BLaER1 (cell line): ENCODE data around the gene RCOR2.

Experiments used
- H3K27ac ChIP-seq: shearing (Covaris generic); formaldehyde crosslinking; 2 replicates; pipeline ENCODE4 v1.8.1; 2022
- H3K27me3 ChIP-seq: shearing (Covaris generic); formaldehyde crosslinking; 2 replicates; pipeline ENCODE4 v1.8.1; 2022
- H3K36me3 ChIP-seq: shearing (Covaris generic); formaldehyde crosslinking; 2 replicates; pipeline ENCODE4 v1.8.1; 2022
- H3K4me1 ChIP-seq: shearing (Covaris generic); formaldehyde crosslinking; 2 replicates; pipeline ENCODE4 v1.8.1; 2022
- H3K4me2 ChIP-seq: shearing (Covaris generic); formaldehyde crosslinking; 2 replicates; pipeline ENCODE4 v1.8.1; 2022
- H3K4me3 ChIP-seq: shearing (Covaris generic); formaldehyde crosslinking; 2 replicates; pipeline ENCODE4 v1.8.1; 2022
- H3K9ac ChIP-seq: shearing (Covaris generic); formaldehyde crosslinking; 2 replicates; pipeline ENCODE4 v1.8.1; 2022
- H3K9me3 ChIP-seq: shearing (Covaris generic); formaldehyde crosslinking; 2 replicates; pipeline ENCODE4 v1.8.1; 2022
- H4K20me1 ChIP-seq: shearing (Covaris generic); formaldehyde crosslinking; 2 replicates; pipeline ENCODE4 v1.8.1; 2022
- Cebpa-rat ChIP-seq: shearing (Covaris generic); IDR thresholded peaks from 2 replicates; pipeline ENCODE4 v1.8.1; 2022

RCOR2 gene

GRCh38 chr11:63929616-63930015 is 12.7 kb upstream of the RCOR2 start:
- Histone ChIP-seq H3K27me3 (no peaks in the 10 kb centered on the region), H3K36me3 (no peaks in the 10 kb centered on the region), H3K9me3 (no peaks in the 10 kb centered on the region), H3K9ac (no peak overlapping the region), H3K4me3 (no peak overlapping the region), H3K4me2 (no peak overlapping the region), H4K20me1 (no peaks in the 10 kb centered on the region), H3K4me1 (peaks cover 24% of the 10 kb centered on the region), H3K27ac (no peak overlapping the region)
- no peak for TF ChIP-seq Cebpa-rat

GRCh38 chr11:63923319-63923718 is 6.4 kb upstream of the RCOR2 start:
- Histone ChIP-seq H4K20me1 (no peaks in the 10 kb centered on the region), H3K36me3 (no peaks in the 10 kb centered on the region), H3K4me1 (peaks cover 30% of the 10 kb centered on the region), H3K27ac (no peak overlapping the region), H3K4me2 (no peak overlapping the region), H3K9me3 (no peaks in the 10 kb centered on the region), H3K27me3 (no peaks in the 10 kb centered on the region), H3K4me3 (no peak overlapping the region), H3K9ac (no peak overlapping the region)
- TF ChIP-seq Cebpa-rat: no peak

- Histone ChIP-seq H3K9me3 (no peaks in the 10 kb centered on the region), H3K36me3 (no peaks in the 10 kb centered on the region), H3K4me2 (no peak overlapping the region), H3K4me1 (peaks cover 34% of the 10 kb centered on the region), H4K20me1 (no peaks in the 10 kb centered on the region), H3K27ac (no peak overlapping the region), H3K4me3 (no peak overlapping the region), H3K9ac (no peak overlapping the region), H3K27me3 (no peaks in the 10 kb centered on the region)
- no peak for TF ChIP-seq Cebpa-rat
These were observed 5.8 kb upstream of the RCOR2 start for GRCh38 chr11:63922673-63923192.

DNA sequence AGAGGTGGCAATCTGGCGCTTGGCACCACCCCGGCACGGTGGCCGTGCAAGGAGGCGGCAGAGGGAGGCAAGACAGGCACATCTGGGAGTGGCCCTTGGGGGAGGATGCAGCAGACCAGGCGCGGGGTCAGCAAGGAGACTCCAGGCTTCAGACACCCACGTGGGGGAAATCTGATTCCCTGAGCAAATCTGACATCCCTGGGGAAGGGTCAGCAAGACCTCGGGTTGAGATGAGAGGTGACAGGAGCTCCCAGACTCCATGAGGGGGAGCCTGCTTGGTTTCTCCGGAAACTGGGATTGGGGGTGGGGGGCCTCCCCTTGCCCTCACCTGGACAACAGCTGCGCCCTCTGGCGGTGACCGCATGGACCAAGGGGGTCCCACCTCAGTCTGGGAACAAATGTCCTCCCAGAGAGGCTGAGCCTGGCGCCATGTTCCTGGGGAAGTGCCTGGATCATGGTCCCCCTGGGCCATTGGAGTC is 4.0 kb upstream of the RCOR2 start:
- H4K20me1 ChIP-seq: peaks cover 1% of the 10 kb centered on the region
- H3K4me3 ChIP-seq: no peak overlapping the region
- no peaks in the 10 kb centered on the region for H3K9me3 ChIP-seq
- H3K27ac ChIP-seq: no peak overlapping the region
- H3K9ac ChIP-seq: no peak overlapping the region
- peaks cover 34% of the 10 kb centered on the region for H3K4me1 ChIP-seq
- no peaks in the 10 kb centered on the region for H3K36me3 ChIP-seq
- TF ChIP-seq Cebpa-rat: no peak
- no peaks in the 10 kb centered on the region for H3K27me3 ChIP-seq
- peak overlapping the region; percentile 99; the same call in 1 of the 2 replicates for H3K4me2 ChIP-seq

DNA sequence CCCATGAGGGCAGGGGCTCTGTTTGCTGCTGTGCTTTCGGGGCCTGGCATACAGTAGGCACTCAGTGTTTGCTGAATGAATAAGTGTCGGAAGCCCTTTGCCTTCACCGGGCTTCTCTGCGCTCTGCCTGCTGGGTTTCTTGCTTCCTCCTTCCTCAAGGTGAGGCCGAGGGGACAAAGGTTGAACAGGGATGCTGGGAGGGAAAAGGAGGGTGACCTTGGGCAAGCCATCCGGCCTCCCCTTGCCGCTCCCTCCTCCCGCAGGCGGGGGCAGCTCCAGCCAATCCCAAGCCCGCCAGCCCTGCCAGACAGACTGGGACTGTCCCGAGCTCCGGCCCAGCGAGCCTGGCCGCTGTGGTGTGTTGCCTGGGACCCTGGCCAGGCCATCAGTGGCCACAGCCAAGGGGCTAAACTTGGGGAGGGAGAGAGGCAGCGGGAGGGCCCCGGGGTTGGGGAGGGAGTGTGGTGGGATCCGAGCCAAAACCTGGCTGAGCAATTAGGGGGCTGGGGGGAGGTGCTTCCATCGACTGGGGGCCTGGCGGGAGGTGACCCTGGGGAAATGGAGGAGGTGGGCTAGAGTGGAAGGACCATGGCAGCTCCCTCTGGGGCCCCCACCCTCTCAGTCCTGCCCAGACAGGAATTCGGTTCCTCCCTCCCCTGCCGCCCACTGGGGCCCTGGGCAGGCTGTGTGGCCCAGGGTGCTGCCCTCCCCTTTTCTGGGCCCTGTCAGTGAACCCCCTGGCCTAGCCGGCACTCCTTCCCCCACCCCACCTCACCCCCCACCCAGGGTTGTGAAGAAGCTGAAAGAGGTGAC is 3.4 kb upstream of the RCOR2 start:
- no peaks in the 10 kb centered on the region for H3K36me3 ChIP-seq
- peaks cover 7% of the 10 kb centered on the region for H4K20me1 ChIP-seq
- no peak for TF ChIP-seq Cebpa-rat
- H3K4me1 ChIP-seq: peaks cover 41% of the 10 kb centered on the region
- H3K4me2 ChIP-seq: peak overlapping the region; percentile 99
- peak overlapping the region; percentile 96 for H3K27ac ChIP-seq
- H3K4me3 ChIP-seq: no peak overlapping the region; the same call in 1 of the 2 replicates
- no peaks in the 10 kb centered on the region for H3K9me3 ChIP-seq
- no peaks in the 10 kb centered on the region for H3K27me3 ChIP-seq
- peak overlapping the region; percentile 82; the same call in 1 of the 2 replicates for H3K9ac ChIP-seq

GRCh38 chr11:63919267-63920125 is 2.5 kb upstream of the RCOR2 start:
- peak overlapping the region; percentile 99 for H3K4me2 ChIP-seq
- H3K4me3 ChIP-seq: peak overlapping the region; percentile 86

DNA sequence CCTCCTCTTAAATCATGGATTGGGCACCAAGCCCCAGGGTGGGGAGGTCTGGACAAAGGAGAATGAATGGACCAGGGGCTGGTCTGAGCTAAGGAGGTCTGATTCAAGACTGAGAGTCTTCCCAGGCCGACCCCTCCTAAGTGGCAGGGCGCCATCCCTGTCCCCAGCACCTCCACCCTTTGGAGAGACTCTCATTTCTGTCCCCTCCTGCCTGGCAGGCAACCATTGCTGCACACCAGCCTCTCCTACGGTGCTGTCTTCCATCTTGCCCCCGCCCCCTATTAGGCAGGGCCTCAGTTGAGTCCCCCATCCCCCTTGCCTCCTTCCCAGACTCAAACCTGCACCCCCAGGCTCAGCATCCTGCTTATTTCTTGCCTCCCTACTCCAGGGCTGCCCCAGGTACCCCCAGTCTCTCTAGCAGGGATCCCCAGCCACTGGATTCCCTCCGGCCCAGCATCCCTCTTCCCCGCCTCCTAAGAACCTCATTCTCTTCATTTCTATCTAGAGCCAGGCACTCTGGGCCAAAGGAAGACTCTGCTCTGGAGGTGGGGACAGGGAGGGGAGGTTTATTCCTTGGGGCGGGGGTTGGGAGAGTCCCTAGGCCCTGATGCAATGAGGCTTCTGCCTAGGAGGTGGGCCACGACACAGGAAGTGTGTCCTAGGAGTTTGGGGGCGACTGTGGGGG is 1.7 kb upstream of the RCOR2 start:
- Histone ChIP-seq H3K4me2 (peak overlapping the region; percentile 99), H3K4me3 (peak overlapping the region; percentile 86), H3K36me3 (peaks cover 13% of the 10 kb centered on the region), H3K27ac (peak overlapping the region; percentile 96), H3K27me3 (no peaks in the 10 kb centered on the region), H4K20me1 (peaks cover 24% of the 10 kb centered on the region), H3K4me1 (peaks cover 57% of the 10 kb centered on the region), H3K9ac (peak overlapping the region; percentile 82), H3K9me3 (no peaks in the 10 kb centered on the region)
- TF ChIP-seq Cebpa-rat: no peak

More at GRCh38 chr11:63919267-63920125, 2.5 kb upstream of the RCOR2 start:
- peaks cover 49% of the 10 kb centered on the region for H3K4me1 ChIP-seq
- peaks cover 15% of the 10 kb centered on the region for H4K20me1 ChIP-seq
- TF ChIP-seq Cebpa-rat: no peak
- H3K27ac ChIP-seq: peak overlapping the region; percentile 96
- no peaks in the 10 kb centered on the region for H3K27me3 ChIP-seq
- peaks cover 5% of the 10 kb centered on the region for H3K36me3 ChIP-seq
- H3K9ac ChIP-seq: peak overlapping the region; percentile 82
- H3K9me3 ChIP-seq: no peaks in the 10 kb centered on the region

GRCh38 chr11:63917692-63918506 is 935 bp upstream of the RCOR2 start:
- peaks cover 18% of the 10 kb centered on the region for H3K36me3 ChIP-seq
- peak overlapping the region; percentile 96 for H3K27ac ChIP-seq
- H3K9me3 ChIP-seq: no peaks in the 10 kb centered on the region
- peaks cover 25% of the 10 kb centered on the region for H4K20me1 ChIP-seq
- peak overlapping the region; percentile 82 for H3K9ac ChIP-seq
- H3K4me1 ChIP-seq: peaks cover 57% of the 10 kb centered on the region
- H3K4me3 ChIP-seq: peak overlapping the region; percentile 86
- no peaks in the 10 kb centered on the region for H3K27me3 ChIP-seq
- peak overlapping the region; percentile 99 for H3K4me2 ChIP-seq
- TF ChIP-seq Cebpa-rat: no peak
